SK-N-DZ (cell line): ENCODE data around the gene TPGS1.

Source experiments
- DNase-seq: peaks from one replicate; pipeline ENCODE4 v3.0.0-alpha.2; 2015; ENCODE audit warnings: low spot score

Gene TPGS1

DNA sequence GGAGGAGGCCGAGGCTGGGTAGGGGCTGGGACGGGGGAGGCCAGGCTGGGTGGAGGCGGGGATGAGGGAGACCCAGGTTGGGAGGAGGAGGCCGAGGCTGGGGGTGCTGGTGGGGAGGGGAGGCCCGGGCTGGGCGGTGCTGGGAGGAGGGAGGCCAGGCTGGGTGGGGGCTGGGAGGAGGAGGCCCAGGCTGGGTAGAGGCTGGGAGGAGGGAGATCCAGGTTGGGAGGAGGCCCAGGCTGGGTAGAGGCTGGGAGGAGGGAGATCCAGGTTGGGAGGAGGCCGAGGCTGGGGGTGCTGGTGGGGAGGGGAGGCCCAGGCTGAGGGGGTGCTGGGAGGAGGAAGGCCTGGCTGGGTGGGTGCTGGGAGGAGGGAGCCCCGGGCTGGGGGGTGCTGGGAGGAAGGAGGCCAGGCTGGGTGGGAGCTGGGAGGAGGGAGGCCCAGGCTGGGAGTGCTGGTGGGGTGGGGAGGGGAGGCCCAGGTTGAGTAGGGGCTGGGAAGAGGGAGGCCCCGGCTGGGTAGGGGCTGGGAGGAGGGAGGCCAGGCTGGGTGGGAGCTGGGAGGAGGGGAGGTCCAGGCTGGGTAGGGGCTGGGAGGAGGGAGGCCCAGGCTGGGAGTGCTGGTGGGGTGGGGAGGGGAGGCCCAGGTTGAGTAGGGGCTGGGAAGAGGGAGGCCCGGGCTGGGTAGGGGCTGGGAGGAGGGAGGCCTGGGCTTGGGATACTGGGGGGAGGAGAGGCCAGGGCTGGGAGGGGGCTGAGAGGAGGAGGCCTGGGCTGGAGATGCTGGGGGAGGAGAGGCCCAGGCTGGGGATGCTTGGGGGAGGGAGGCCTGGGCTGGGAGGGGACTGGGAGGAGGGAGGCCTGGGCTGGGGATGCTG, 10.7 kb downstream of the TPGS1 start:
- DNase-seq, result peak; percentile 83

DNA sequence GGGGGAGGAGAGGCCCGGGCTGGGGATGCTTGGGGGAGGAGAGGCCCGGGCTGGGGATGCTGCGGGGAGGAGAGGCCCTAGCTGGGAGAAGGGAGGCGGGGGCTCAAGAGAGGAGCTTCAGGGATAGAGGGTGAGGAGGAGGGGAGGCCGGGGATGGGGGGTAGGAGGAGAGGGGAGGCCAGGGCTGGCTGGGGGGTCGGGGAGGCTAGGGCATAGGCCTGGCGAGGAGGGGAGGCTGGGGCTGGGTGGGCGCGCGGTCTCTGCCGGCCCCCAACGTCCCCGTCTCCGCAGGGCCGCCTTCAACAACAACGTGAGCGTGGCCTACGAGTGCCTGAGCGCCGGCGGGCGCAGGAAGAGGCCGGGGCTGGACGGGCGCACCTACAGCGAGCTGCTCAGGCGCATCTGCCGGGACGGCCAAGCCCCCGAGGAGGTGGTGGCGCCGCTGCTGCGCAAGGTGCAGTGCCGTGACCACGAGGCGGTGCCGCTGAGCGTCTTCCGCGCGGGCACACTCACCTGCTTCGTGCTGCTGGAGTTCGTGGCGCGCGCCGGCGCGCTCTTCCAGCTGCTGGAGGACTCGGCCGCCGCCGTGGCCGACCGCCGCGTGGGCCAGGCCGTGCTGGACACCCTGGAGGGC, 11.4 kb downstream of the TPGS1 start:
- no peak for DNase-seq

DNA sequence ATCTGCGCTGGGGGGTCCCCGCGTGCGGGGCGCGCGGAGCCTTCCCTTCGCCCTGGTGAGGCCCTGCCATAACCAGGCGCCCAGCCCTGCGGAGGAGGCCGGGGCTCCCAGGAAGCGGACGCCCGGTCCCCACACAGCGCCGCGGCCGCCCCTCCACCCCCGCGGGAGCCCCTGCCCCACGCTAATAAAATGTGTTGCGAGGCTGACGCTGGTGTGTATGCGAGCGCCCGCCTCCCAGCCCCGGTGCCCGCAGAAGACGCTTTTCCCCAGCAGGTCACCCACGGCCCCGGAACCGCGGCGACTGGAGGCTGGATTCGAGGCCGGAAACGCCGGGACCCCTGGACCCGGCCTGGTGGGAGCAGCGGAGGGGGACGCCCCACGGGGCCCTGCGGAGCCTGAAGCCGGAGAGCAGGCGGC, 12.2 kb downstream of the TPGS1 start:
- DNase-seq, result no peak

DNA sequence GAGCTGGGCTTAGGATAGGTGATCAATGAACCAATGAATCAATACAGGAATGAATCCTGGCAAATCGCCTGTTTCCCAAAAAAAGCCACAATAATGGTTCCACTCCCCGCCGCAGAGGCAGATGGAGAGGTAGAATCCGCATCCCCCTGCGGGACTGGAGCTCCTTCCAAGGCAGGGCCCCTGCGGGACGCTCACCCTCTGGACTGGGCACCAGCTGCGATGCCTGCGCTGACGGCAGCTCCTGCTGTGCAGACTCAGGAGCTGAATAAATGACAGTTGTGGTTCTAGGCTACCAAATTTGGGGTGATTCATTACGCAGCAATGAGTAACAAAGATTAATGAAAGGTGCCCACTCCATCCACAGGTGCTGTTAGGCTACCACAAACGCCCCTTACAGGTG, 15.4 kb downstream of the TPGS1 start:
- DNase-seq, result no peak

DNA sequence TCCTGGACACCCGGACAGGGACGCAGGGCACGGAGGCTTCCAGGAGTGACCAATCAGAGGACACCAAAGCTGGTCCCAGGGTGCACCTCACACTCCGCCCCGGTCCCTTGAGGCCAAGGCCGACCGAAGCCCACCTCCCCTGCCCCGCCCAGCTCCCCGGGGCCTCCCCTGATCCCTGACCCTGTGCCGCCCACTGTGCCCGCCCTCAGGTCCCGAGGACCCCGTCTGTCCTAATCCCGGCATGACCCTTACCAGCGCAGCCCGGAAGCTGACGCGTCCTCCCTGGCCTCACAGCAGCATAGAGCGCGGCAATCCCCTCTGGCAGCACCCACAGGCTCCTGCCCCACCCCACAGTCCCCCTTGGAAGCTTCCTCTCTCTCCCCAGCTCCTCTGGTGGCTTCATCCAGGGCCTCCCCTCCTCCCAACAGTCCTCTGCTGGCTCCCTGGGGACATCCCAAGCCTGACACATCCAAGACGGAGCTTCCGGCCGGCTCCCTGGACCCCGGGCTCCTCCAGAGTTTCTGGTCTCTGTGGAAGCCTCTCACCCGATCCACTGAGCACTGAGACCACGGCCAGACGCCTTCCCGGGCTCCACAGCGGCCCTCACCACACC, 16.9 kb downstream of the TPGS1 start:
- DNase-seq, result peak; percentile 76

DNA sequence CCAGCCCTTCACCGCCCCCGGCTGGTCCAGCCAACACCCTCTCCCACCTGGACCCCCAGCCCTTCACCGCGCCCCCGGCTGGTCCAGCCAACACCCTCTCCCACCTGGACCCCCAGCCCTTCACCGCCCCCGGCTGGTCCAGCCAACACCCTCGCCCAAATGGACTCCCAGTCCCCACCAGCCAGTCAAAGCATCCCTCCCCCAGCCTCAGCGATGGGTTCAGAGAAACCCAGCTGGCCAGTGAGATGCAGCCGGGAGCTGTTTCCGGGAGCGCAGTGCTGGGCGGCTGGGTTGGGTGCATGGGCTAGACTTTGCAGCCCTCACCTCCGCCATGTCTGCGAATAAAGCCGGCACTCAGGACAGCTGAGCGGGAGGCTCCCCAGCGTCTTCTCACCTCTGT, 17.7 kb downstream of the TPGS1 start:
- no peak for DNase-seq

DNA sequence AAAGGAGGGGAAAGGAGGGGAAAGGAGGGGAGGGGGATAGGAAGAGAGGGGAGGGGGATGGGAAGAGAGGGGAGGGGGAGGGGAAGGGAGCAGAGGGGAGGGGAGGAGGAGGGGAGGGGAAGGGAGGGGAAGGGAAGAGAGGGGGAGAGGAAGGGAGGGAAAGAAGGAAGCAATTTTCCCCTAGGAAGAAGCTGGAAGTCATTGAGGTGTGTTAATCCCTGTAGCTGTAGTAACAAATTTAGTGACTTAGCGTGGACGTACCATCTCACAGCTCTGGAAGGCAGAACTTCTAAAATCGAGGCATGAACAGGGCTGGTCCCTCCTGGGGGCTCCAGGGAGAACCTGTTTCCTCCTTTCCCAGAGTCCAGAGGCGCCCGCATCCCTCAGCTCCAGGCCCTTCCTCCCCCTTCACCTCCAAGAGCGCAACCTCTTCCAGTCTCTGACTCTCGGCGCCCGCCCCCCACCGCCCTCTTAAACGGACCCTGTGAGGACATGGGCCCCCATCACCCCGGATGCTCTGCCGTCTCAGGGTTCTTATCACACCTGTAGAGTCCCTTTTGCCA, 18.6 kb downstream of the TPGS1 start:
- DNase-seq, result no peak

DNA sequence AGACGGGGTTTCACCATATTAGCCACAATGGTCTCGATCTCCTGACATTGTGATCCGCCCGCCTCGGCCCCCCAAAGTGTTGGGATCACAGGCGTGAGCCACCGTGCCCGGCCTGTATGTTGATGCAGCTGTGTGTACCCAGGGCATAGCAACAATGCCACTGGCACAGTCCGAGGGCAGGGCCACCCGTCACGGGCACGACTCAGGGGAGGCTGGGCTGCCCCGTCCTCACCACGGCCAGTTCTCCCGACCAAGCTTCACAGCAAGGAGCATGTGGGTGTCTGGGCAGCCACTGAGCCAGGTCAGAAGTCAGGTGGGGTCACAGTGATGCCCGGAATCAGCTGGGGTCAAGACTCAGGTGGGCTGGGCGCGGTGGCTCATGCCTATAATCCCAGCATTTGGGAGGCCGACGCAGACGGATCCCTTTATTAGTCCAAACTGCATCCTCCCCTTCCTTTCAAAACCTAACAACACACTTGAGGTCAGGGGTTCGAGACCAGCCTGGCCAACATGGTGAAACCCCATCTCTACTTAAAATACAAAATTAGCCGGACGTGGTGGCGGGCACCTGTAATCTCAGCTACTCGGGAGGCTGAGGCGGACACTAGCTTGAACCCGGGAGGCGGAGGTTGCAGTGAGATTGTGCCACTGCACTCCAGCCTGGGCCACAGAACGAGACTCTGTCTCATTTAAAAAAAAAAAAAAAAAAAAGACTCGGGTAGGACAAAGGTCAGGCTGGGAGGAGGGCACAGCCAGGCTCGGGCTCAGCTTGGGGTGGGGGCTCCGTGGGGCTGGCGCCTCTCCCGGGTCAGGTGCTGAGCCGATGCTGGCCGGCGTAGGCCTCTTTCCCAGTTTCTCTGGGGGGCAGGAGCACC, 23.1 kb downstream of the TPGS1 start:
- no peak for DNase-seq

DNA sequence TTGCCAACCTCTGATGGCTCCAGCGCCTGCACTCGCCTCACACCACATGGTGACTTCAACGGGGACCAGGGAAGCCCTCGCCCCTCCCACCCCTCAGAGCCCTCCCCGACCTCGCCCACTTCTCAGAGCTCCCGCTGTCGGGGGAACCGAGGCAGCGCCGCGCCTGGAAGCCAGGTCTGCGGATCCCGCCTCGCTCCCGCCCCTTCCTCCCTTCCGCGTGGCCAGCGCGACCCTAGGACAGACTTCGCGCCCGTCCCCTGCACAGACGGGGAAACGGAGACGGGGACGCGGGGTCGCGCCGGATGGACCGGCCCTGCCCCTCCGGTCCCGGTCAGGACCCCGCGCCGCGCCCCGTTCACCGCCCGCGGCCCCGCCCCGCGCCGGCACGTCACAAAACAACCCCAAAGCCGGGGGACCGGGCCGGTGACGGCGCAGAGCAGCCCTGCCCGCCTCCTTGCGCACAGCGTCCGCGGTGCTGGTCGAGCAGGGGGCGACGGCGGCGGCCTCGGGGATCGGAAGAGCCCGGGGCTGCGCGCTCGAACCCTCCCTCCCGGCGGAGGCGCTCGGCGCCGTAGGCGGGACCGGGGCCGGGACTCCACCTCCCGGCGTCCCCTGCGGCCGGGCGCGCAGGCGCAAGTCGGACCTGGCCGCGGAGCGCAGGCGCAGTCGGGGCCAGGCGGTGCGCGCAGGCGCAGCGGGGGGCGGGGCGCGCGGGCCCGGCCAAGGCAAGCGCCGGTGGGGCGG, 23.9 kb downstream of the TPGS1 start:
- peak; percentile 88 for DNase-seq

DNA sequence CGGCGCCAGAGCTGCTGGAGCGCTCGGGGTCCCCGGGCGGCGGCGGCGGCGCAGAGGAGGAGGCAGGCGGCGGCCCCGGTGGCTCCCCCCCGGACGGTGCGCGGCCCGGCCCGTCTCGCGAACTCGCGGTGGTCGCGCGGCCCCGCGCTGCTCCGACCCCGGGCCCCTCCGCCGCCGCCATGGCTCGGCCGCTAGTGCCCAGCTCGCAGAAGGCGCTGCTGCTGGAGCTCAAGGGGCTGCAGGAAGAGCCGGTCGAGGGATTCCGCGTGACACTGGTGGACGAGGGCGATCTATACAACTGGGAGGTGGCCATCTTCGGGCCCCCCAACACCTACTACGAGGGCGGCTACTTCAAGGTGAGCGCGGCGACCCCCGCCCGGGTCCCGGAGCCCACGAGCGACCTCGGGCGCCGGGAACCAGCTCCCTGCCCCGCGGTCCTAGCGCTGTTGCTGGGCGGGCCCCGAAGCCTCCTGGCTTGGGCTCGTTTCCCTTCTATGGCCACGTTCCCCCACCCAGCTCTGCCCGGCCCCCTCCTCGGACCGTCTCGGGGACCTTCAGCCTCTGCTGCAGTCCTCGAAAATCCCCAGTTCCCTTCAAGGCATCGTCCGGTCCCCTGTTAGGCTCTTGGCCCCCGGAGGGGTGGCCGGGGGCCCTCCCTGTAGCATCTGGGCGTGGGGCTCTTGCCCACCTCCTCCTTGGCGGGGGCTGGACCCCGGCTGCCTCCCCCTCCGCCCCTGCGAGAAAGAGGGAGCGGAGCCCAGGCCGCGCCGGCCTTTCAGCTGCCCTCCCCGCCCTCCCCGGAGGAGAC, 24.7 kb downstream of the TPGS1 start, which contains the start of gene CDC34:
TSS of gene CDC34 (plus strand) at position 8 of the 808 bp plus-strand sequence. CDS start at position 180, 172 bp downstream.
- no peak for DNase-seq

DNA sequence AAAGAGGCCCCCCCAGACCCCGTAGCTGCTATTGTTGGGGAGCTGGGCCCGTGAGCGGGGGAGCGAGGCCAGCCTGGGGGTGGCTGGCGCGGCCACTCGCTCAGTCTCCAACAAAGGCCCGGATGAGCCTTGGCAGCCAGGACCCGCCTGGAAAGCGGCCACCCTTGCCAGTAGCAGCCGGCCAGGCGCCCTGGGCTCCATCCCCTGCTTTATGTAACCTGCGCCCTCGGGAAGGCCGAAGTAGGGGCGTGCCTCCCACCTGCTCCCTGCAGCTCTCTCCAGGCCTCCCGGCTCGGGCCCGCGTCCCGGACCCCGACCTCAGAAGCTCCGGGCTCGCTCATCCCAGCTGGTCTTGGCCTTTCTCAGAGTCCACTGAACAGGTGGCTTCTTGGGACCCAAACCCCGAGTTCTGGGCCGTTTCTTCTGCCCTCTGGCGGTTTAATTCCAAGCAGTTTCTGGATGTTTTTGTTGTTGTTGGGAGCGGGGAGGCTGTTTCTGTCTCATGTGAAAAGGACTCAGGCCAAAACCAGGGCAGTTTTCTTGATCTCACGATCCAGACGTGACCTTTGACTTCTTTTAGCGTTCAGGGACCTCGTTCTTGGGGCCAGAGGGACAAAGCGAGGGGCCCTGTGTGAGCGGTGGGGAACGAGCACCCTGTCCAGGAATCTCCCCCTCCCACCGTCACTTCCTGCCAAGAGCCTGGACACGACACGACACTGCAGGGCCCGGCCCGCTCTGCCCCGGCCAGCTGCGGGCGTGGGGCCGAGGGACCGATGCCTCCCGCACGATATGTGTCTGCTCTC, 25.5 kb downstream of the TPGS1 start:
- DNase-seq, result peak; percentile 67

DNA sequence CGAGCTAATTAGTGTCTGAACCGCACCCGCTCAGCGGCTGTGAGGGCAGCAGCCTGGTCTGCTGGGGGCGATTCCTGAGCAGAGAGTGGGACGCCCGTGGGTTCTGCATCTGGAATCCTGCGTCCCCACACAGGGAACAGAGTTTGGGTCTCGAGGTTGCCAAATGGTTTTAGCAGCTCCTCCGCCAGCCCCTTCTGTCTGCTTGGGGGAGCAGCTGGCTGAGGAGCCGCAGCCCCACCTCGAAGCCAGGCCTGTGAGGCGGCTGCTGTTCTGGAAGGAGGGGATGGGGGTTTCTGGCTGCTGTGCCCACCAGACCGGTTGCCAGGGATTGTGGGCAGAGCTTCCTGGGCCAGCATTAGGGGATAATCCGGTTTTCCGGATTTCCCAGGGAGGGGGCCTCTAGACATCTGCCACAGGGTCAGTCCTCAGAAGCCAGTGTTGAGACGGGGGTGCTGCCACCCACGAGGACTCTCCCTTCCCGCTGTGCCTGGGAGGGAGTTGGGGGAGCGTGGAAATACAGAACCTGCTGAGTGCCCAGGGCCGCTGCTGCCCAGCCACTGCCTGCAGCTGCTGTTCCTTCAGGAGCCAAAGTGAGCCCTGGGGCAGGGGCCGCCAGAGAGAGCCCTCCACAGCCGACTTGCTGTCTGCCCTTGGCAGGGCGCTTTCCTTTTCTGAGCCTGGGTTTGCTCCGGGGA, 26.2 kb downstream of the TPGS1 start:
- no peak for DNase-seq

DNA sequence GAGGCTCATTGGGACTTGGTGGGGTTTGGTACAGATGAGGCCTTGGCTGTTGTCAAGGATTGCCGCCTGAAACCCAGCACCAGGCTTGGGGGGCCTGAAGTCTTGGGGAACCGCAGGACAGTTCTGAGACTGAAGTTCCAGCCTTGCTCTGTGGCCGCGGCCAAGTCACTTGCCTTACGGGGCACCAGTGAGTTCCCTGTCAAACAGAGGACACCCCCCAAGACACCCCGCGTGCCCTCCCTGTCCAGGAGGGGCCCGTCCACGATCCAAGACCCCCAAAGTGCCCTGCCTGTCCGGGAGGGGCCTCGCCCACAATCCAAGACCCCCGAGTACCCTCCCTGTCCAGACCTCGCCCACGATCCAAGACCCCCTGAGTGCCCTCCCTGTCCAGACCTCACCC, 26.8 kb downstream of the TPGS1 start:
- no peak for DNase-seq

DNA sequence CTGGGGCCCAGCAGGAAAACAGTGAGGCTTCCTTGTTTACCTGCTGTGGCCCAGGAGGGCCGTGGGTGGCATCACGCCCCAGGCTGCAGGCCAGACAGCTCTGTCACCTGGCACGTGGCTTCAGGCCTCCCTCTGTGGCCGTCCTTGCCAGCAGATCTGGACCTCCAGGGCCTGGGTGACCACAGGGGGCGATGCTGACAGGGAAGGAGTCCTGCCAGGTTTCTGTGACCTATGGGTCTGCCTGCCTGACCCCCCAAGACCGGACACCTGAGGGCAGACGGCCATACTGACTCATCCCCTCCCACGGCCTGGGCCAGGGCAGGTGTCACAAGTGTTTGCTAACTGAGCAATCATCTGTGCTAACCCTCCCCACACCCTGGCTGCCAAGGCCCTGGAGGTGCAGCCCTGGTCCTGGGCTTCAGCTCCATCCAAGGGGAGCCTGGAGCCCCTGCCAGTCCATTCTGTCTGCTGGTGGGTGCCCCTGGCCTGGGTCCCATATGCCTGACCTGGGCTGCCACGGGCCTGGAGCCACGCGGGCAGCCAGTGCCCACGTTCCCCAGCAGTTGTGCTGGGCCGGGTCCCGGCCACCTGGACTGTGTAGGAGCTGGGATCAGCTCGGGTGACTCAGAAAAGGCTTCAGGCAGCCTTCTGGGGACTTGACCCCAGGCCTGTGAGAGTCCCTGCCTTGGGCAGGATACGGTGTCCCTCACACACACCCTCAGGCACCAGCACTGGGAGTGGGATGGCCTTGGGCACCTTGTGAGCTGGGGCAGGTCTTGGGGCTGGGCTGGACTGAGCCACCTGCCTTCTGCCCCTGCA, 27.9 kb downstream of the TPGS1 start:
- no peak for DNase-seq

DNA sequence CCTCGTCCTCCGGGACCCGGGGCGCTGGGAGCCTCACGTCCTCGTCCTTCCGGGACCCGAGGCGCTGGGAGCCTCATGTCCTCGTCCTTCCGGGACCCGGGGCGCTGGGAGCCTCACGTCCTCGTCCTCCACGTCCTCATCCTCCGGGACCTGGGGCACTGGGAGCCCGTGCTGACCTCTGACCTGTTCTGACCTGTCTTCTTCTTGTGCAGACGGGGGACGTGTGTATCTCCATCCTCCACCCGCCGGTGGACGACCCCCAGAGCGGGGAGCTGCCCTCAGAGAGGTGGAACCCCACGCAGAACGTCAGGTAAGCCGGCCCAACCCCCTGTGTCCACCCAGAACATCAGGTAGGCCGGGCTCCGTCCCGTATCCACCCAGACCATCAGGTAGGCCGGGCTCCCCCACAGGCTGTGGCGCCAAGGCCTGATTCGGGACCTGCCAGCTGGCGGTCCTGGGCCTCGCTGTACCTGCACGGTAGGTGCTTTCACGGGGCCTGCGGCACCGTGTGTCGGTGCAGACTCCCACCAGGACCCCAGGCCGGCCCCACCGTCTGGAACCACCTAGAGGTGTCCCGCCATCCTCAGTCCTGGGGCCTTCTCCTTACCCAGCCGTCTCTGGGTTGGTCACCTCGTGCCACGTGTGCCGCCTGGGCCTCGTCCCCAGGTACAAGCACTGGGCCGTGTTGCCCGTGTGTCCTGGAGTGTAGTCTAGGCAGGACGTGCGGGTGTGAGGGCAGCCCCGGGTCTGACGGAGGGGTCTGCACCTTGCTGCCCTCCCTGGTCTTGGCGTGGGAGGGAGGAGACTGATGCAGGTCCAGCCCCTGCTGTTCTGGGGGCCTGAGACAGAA, 29.0 kb downstream of the TPGS1 start:
- DNase-seq, result no peak

DNA sequence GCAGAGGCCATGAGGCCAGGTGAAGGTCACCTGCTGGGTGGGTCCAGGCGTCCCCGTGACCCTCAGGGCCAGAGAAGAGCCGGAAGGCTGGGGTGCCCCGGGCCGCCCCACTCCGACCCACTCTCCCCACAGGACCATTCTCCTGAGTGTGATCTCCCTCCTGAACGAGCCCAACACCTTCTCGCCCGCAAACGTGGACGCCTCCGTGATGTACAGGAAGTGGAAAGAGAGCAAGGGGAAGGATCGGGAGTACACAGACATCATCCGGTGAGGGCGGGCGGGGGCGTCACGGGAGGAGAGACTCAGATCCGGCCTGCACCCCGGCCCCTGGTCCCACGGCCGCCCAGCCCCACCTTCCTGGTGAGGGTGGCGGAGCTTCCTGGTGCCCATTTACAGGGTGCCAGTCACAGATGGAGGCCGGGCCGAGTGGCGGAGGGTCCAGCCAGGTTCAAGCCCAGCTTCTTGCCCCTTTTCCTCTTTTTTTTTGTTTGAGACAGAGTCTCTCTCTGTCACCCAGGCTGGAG, 29.6 kb downstream of the TPGS1 start:
- no peak for DNase-seq
